Measurements from ENCODE around the gene FAM20A. TPM values are rescaled to one million over a fixed set of nuclear protein-coding genes. Genes with fewer than 3 reads are reported as not detected.
A peak's percentile ranks its signal among the peaks of the same experiment; 100 is the strongest.

The FAM20A gene
- total RNA-seq, 2 donors from 2014 or later = 2.5 to 4.4 TPM

DNA sequence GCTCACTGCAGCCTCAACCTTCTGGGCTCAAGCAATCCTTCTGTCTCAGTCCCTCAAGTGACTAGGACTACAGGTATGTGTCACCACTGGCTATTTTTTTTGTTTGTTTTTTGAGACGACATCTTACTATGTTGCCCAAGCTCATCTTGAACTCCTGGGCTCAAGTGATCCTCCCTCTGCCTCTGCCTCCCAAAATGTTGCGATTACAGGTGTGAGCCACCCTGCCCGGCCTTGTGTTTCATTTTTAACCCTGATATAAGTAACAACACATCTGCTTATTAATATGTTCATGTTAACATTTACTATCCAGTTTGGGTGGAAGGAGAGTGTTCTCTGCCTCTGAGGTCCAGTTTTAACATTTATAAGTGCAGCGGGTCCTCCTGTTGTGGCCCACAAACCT lies 3.1 kb downstream of the FAM20A start:
- no peak overlapping the region for H3K4me3 ChIP-seq
- no peaks in the 10 kb centered on the region for H3K9me3 ChIP-seq
- TF ChIP-seq, protein P1, sequence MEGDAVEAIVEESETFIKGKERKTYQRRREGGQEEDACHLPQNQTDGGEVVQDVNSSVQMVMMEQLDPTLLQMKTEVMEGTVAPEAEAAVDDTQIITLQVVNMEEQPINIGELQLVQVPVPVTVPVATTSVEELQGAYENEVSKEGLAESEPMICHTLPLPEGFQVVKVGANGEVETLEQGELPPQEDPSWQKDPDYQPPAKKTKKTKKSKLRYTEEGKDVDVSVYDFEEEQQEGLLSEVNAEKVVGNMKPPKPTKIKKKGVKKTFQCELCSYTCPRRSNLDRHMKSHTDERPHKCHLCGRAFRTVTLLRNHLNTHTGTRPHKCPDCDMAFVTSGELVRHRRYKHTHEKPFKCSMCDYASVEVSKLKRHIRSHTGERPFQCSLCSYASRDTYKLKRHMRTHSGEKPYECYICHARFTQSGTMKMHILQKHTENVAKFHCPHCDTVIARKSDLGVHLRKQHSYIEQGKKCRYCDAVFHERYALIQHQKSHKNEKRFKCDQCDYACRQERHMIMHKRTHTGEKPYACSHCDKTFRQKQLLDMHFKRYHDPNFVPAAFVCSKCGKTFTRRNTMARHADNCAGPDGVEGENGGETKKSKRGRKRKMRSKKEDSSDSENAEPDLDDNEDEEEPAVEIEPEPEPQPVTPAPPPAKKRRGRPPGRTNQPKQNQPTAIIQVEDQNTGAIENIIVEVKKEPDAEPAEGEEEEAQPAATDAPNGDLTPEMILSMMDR (IDR thresholded peaks at IDR 0.05) = no peak
- no peaks in the 10 kb centered on the region for H3K27me3 ChIP-seq
- peak overlapping the region in 1 of 2 donors; percentile 82 for H3K27ac ChIP-seq
- DNase-seq (ENCODE audit: low spot score) = no peak
- H3K4me1 ChIP-seq = peaks cover 0 to 48% of the 10 kb centered on the region in 2 donors
- H3K36me3 ChIP-seq = no peaks in the 10 kb centered on the region

DNA sequence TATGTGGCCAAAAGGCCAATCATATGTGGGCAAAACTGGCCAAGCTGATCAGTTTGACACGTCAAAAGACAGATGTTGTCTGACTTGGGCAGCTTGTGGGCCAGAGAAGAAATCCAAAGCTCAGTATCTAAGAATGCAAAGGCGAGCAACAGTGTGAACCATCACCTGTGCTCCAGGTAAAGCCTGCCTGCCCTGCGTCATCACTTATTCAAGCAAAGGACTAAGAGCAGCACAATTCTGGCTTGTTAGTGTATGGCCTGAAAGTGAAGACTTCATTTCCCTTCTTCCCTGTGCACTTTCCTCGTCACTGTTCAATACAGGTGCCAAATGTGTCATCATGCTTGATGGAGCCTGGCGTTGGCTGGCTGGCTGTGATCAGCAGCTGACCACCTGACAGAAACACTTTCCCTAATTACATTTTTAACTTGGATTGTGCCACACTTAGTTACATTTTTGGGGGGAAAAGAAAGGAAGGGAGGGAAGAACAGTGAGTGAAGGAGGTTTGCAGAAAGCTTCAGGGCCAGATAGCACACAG lies 4.7 kb downstream of the FAM20A start:
- TF ChIP-seq, protein P1 (IDR thresholded peaks at IDR 0.05) = no peak

DNA sequence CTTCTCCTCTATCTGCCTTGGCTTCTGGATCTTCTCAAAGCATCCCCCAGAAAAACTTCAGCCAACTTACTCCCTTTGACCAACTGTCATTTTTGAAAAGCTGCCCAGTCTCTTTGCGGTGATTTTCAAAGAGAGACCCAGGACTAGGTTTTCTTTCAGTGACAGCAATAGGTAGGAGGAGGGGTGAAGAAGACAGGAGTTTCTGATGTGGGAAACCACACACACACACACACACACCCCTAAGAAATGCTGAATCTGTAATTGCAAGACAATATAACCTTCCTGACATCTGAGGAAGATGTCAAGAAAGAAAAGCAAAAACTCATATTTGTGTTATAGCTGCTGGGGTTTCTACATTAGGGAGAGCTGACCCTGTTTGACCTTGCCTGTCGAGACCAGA lies 5.2 kb downstream of the FAM20A start:
- no peaks in the 10 kb centered on the region for H3K27me3 ChIP-seq
- TF ChIP-seq, protein P1 (IDR thresholded peaks at IDR 0.05) = no peak
- H3K36me3 ChIP-seq = no peaks in the 10 kb centered on the region
- H3K4me3 ChIP-seq = no peak overlapping the region
- no peaks in the 10 kb centered on the region for H3K9me3 ChIP-seq
- H3K4me1 ChIP-seq = peaks cover 0 to 35% of the 10 kb centered on the region in 2 donors
- peak overlapping the region in 1 of 2 donors; percentile 12 for H3K27ac ChIP-seq
- DNase-seq (ENCODE audit: low spot score) = no peak

More for the DNA sequence above, 4.7 kb downstream of the FAM20A start:
- no peak overlapping the region for H3K4me3 ChIP-seq
- peaks cover 0 to 40% of the 10 kb centered on the region in 2 donors for H3K4me1 ChIP-seq
- no peaks in the 10 kb centered on the region for H3K36me3 ChIP-seq
- H3K27ac ChIP-seq = no peak overlapping the region
- DNase-seq (ENCODE audit: low spot score) = no peak
- H3K9me3 ChIP-seq = no peaks in the 10 kb centered on the region
- no peaks in the 10 kb centered on the region for H3K27me3 ChIP-seq

DNA sequence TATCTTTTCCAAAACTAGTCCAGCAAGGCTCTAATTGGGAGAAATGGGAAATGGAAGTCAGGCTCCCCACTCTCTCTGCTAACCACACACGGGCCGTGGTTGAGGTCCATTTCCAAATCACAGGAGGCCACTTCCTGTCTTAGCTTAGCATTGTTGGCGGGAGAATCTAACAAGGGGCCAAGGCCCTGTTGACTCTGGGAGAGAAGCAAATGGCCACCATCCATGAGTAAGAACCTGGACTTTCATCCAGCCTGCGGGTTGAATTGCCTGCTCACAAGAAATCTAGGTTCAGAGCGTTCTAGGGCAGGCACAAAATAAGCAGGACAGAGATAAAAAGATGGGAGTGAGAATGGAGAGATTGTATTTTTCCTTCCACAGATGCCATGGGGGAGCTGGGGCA lies 5.7 kb downstream of the FAM20A start:
- Histone ChIP-seq H3K27me3 (no peaks in the 10 kb centered on the region), H3K9me3 (no peaks in the 10 kb centered on the region), H3K4me3 (no peak overlapping the region), H3K36me3 (no peaks in the 10 kb centered on the region), H3K4me1 (peaks cover 0 to 34% of the 10 kb centered on the region in 2 donors), H3K27ac (peak overlapping the region in 1 of 2 donors; percentile 12)
- TF ChIP-seq, protein P1 (IDR thresholded peaks at IDR 0.05) = no peak
- no peak for DNase-seq (ENCODE audit: low spot score)

DNA sequence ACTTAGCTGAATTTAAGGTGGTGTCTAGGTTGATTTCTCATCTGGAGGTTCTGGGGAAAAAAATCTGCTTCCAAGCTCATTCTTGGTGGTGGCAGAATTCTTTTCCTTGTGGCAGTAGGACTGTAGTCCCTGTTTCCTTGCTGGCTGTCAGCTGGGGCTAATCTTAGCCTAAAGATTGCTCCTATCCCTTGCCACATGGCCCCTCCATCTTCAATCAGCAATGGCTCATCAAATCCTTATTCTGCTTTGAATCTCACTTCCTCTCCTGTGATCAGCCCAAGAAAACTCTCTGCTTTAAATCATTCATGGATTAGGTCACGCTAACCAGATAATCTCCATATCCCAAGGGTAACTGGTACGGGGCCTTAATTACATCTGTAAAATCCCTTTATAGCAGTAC lies 6.6 kb downstream of the FAM20A start:
- H3K4me3 ChIP-seq = no peak overlapping the region
- no peaks in the 10 kb centered on the region for H3K27me3 ChIP-seq
- H3K9me3 ChIP-seq = no peaks in the 10 kb centered on the region
- H3K36me3 ChIP-seq = no peaks in the 10 kb centered on the region
- H3K4me1 ChIP-seq = peaks cover 0 to 27% of the 10 kb centered on the region in 2 donors
- DNase-seq (ENCODE audit: low spot score) = no peak
- TF ChIP-seq, protein P1 (IDR thresholded peaks at IDR 0.05) = no peak
- H3K27ac ChIP-seq = peak overlapping the region in 1 of 2 donors; percentile 12

Measured in right atrium auricular region (tissue), 2 donors.